DND-41 (cell line): Measurements from ENCODE around the gene VWA5B1.
"Not testable (repeated sequence)": the region's sequence is repeated elsewhere in the genome, so short reads cannot be mapped to it uniquely, and the experiment has no call there.

ENCODE experiments used
- ATAC-seq: fragments of 200-7000 bp; cut with Tn5 transposase; 3 replicates; pipeline ENCODE4 v1.9.1; 2021; ENCODE audit warnings: low read depth; ENCODE audit not compliant: insufficient read depth
- DNase-seq: peaks from one replicate; pipeline ENCODE4 v3.0.0-alpha.2; 2020
- H2AFZ ChIP-seq: 2 replicates; pipeline ENCODE4 v1.6.0; 2012; ENCODE audit warnings: low read depth, low read length
- H3K27ac ChIP-seq: 2 replicates; pipeline ENCODE4 v1.5.1; 2012; ENCODE audit warnings: low read length, inconsistent platforms
- H3K27me3 ChIP-seq: fragments of 200-600 bp; sonication (generic); 2 replicates; pipeline ENCODE4 v1.6.0; 2012; ENCODE audit warnings: low read length, mild to moderate bottlenecking, inconsistent platforms; ENCODE audit not compliant: insufficient read depth, poor library complexity
- H3K36me3 ChIP-seq: 2 replicates; pipeline ENCODE4 v1.5.1; 2012; ENCODE audit warnings: low read length, inconsistent platforms; ENCODE audit not compliant: insufficient read depth
- H3K4me1 ChIP-seq: 2 replicates; pipeline ENCODE4 v1.5.1; 2012; ENCODE audit warnings: mild to moderate bottlenecking, low read length; ENCODE audit not compliant: insufficient read depth
- H3K4me2 ChIP-seq: 2 replicates; pipeline ENCODE4 v1.6.0; 2012; ENCODE audit warnings: mild to moderate bottlenecking, moderate library complexity, low read length, inconsistent platforms; ENCODE audit not compliant: insufficient read depth
- H3K4me3 ChIP-seq, 2 experiments: fragments of 200-600 bp in 1 of 2; shearing (Covaris generic) in 1 of 2; 2 replicates each; pipeline ENCODE4 v1.5.1; 2012 to 2016; ENCODE audit warnings: inconsistent platforms in 2 of 2, low read length in 2 of 2, mild to moderate bottlenecking in 2 of 2, low read depth in 1 of 2, moderate library complexity in 1 of 2
- H3K79me2 ChIP-seq: 2 replicates; pipeline ENCODE4 v1.6.0; 2012; ENCODE audit warnings: low read length, inconsistent platforms; ENCODE audit not compliant: insufficient read depth
- H3K9ac ChIP-seq: 2 replicates; pipeline ENCODE4 v1.6.0; 2012; ENCODE audit warnings: low read depth, mild to moderate bottlenecking, inconsistent platforms, low read length, moderate library complexity
- H3K9me3 ChIP-seq: 2 replicates; pipeline ENCODE4 v1.5.1; 2012; ENCODE audit warnings: low read length, moderate library complexity, mild to moderate bottlenecking, inconsistent platforms; ENCODE audit not compliant: insufficient read depth, severe bottlenecking
- H4K20me1 ChIP-seq: 2 replicates; pipeline ENCODE4 v1.6.0; 2012; ENCODE audit warnings: low read length; ENCODE audit not compliant: insufficient read depth
- CTCF ChIP-seq: IDR thresholded peaks from 2 replicates; pipeline ENCODE4 v1.5.1; 2012; ENCODE audit warnings: borderline replicate concordance, low read length, moderate library complexity, mild to moderate bottlenecking; ENCODE audit not compliant: poor library complexity, severe bottlenecking; ENCODE audit errors: extremely low read depth
- EZH2 ChIP-seq: IDR thresholded peaks from 3 replicates; pipeline ENCODE4 v1.6.1; 2012; ENCODE audit warnings: borderline replicate concordance, low read depth, mild to moderate bottlenecking, moderate library complexity, low read length, inconsistent platforms; ENCODE audit not compliant: severe bottlenecking

The VWA5B1 gene

GRCh38 chr1:20285510-20285909 lies 5.2 kb upstream of the VWA5B1 start:
- TF ChIP-seq EZH2 (no peak), CTCF (no peak)
- H3K27me3 ChIP-seq = peaks cover 13% of the 10 kb centered on the region

GRCh38 chr1:20287696-20288095 lies 3.0 kb upstream of the VWA5B1 start:
- not testable (repeated sequence) for DNase-seq, H3K4me3 ChIP-seq, H3K4me2 ChIP-seq, H3K9ac ChIP-seq, H3K79me2 ChIP-seq, H4K20me1 ChIP-seq, H3K27me3 ChIP-seq, H3K36me3 ChIP-seq, ATAC-seq, H3K9me3 ChIP-seq, H2AFZ ChIP-seq, H3K4me1 ChIP-seq, H3K27ac ChIP-seq

More at GRCh38 chr1:20285510-20285909, 5.2 kb upstream of the VWA5B1 start:
- no peak overlapping the region for H3K27ac ChIP-seq
- H4K20me1 ChIP-seq = no peaks in the 10 kb centered on the region; the same call in 1 of the 2 replicates
- no peak overlapping the region for H3K9ac ChIP-seq
- DNase-seq = no peak
- no peak for ATAC-seq
- H3K79me2 ChIP-seq = no peaks in the 10 kb centered on the region
- no peak overlapping the region for H3K4me2 ChIP-seq
- H3K9me3 ChIP-seq = no peaks in the 10 kb centered on the region
- no peak overlapping the region for H2AFZ ChIP-seq
- H3K4me1 ChIP-seq = no peaks in the 10 kb centered on the region
- no peak overlapping the region for H3K4me3 ChIP-seq
- H3K36me3 ChIP-seq = no peaks in the 10 kb centered on the region

- no peak overlapping the region for H3K9ac ChIP-seq
- peaks cover 10% of the 10 kb centered on the region for H3K27me3 ChIP-seq
- no peak for DNase-seq
- no peaks in the 10 kb centered on the region for H3K9me3 ChIP-seq
- no peak overlapping the region for H2AFZ ChIP-seq
- no peaks in the 10 kb centered on the region for H3K36me3 ChIP-seq
- no peak for ATAC-seq
- no peak overlapping the region for H3K27ac ChIP-seq
- H3K79me2 ChIP-seq = no peaks in the 10 kb centered on the region
- no peaks in the 10 kb centered on the region for H3K4me1 ChIP-seq
- H3K4me3 ChIP-seq = no peak overlapping the region
- no peak overlapping the region for H3K4me2 ChIP-seq
- TF ChIP-seq EZH2 (no peak), CTCF (no peak)
- H4K20me1 ChIP-seq = peaks cover 5% of the 10 kb centered on the region
Measured at GRCh38 chr1:20291645-20292084, 990 bp downstream of the VWA5B1 start.

GRCh38 chr1:20298626-20299025 lies 8.0 kb downstream of the VWA5B1 start:
- peaks cover 23% of the 10 kb centered on the region for H3K27me3 ChIP-seq
- no peaks in the 10 kb centered on the region for H3K79me2 ChIP-seq
- no peak overlapping the region for H3K27ac ChIP-seq
- no peak overlapping the region for H3K4me2 ChIP-seq
- no peak for ATAC-seq
- no peak for TF ChIP-seq EZH2
- TF ChIP-seq CTCF = no peak
- H4K20me1 ChIP-seq = peaks cover 5% of the 10 kb centered on the region; the same call in 1 of the 2 replicates
- no peak overlapping the region for H2AFZ ChIP-seq
- H3K9ac ChIP-seq = no peak overlapping the region
- no peak for DNase-seq
- no peaks in the 10 kb centered on the region for H3K9me3 ChIP-seq
- no peak overlapping the region for H3K4me3 ChIP-seq
- no peaks in the 10 kb centered on the region for H3K4me1 ChIP-seq
- no peaks in the 10 kb centered on the region for H3K36me3 ChIP-seq
